Subcutaneous adipose tissue (tissue), 4 donors: ENCODE results near the gene POP4. TPM values are rescaled to one million over a fixed set of nuclear protein-coding genes. Genes with fewer than 3 reads are reported as not detected.

Source experiments
- CTCF ChIP-seq: fragments of 450-650 bp; IDR thresholded peaks from one replicate; pipeline ENCODE4 v1.5.1; 2016; ENCODE audit warnings: low read depth, mild to moderate bottlenecking, control low read depth, antibody characterized with exemption, moderate library complexity
- total RNA-seq, 4 donors: library from RNA; depleted of rRNA; stranded (reverse); fragments of >200 nt; gene quantifications; one replicate each; pipeline ENCODE4 v1.1.0, GENCODE V29; 2016

The POP4 gene
- total RNA-seq, 4 donors from 2014 or later, result 44.4 to 72.7 (median 65.1) TPM

GRCh38 chr19:29579308-29579910, 26.7 kb upstream of the POP4 start:
- TF ChIP-seq CTCF, result no peak

- TF ChIP-seq CTCF, result no peak
These were observed 24.7 kb upstream of the POP4 start for GRCh38 chr19:29581398-29581797.

- no peak for TF ChIP-seq CTCF
These were observed 22.7 kb upstream of the POP4 start for GRCh38 chr19:29583196-29583999.

GRCh38 chr19:29586401-29586800, 19.7 kb upstream of the POP4 start:
- no peak for TF ChIP-seq CTCF

- TF ChIP-seq CTCF, result no peak
These were observed 19.0 kb upstream of the POP4 start for GRCh38 chr19:29587059-29587458.

GRCh38 chr19:29587518-29587986, 18.5 kb upstream of the POP4 start:
- no peak for TF ChIP-seq CTCF

- no peak for TF ChIP-seq CTCF
These were observed 18.0 kb upstream of the POP4 start for GRCh38 chr19:29588095-29588494.
